Measurements from ENCODE around the gene EYS.

DNA sequence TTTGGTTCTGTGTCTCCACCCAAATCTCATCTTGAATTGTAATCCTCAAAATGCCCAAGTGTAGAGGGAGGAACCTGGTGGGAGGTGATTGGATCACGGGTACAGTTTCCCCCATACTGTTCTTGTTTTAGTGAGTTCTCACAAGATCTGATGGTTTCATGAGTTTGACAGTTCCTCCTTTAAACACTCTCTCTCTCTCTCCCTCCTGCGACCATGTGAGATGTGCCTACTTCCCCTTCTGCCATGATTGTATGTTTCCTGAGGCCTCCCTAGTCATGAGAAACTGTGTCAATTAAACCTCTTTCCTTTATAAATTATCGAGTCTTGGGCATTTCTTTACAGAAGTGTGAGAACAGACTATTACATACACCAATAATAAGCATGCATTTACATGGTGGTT, 12.1 kb upstream of the EYS start:
- TF ChIP-seq POLR2A (IDR thresholded peaks at IDR 0.05) = no peak
- TF ChIP-seq, protein P1, sequence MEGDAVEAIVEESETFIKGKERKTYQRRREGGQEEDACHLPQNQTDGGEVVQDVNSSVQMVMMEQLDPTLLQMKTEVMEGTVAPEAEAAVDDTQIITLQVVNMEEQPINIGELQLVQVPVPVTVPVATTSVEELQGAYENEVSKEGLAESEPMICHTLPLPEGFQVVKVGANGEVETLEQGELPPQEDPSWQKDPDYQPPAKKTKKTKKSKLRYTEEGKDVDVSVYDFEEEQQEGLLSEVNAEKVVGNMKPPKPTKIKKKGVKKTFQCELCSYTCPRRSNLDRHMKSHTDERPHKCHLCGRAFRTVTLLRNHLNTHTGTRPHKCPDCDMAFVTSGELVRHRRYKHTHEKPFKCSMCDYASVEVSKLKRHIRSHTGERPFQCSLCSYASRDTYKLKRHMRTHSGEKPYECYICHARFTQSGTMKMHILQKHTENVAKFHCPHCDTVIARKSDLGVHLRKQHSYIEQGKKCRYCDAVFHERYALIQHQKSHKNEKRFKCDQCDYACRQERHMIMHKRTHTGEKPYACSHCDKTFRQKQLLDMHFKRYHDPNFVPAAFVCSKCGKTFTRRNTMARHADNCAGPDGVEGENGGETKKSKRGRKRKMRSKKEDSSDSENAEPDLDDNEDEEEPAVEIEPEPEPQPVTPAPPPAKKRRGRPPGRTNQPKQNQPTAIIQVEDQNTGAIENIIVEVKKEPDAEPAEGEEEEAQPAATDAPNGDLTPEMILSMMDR (IDR thresholded peaks at IDR 0.05) = no peak
- no peak for TF ChIP-seq POLR2AphosphoS5 (IDR thresholded peaks at IDR 0.05)
- TF ChIP-seq EP300 (IDR thresholded peaks at IDR 0.05) = no peak

Measured in gastroesophageal sphincter (tissue), 3 donors.